ENCODE data around the gene KSR2.

DNA sequence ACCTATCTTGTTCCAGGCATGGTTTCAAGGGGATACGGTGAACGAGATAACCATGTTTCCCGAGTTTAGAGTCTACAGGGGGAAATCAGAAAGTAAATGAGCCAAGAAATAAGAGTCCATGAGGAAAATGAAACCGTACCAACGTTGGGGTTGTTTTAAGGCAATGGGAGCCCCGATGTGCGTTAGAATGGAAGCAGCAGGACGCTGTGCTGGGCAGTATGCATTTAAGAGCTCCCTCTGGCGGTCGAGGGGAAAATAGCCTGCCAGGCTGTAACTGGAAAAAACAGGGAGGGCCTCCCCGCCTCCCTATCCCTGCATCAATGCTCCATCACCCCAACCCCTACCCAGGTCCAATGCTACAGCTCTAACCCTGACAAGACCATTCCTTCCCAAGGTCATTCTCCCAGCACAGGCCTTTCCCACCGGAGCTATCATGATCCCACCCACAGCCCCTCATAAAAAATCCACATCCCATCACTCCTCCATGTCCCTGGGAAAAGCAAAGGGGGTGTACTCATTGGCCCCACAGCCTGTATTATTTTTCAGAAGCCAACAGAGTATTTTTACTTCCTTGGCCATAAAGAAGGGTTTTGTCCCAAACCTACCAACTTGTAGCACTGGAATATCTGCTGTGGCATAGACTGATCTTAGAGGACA, 381.0 kb downstream of the KSR2 start:
- TF ChIP-seq, protein P1, sequence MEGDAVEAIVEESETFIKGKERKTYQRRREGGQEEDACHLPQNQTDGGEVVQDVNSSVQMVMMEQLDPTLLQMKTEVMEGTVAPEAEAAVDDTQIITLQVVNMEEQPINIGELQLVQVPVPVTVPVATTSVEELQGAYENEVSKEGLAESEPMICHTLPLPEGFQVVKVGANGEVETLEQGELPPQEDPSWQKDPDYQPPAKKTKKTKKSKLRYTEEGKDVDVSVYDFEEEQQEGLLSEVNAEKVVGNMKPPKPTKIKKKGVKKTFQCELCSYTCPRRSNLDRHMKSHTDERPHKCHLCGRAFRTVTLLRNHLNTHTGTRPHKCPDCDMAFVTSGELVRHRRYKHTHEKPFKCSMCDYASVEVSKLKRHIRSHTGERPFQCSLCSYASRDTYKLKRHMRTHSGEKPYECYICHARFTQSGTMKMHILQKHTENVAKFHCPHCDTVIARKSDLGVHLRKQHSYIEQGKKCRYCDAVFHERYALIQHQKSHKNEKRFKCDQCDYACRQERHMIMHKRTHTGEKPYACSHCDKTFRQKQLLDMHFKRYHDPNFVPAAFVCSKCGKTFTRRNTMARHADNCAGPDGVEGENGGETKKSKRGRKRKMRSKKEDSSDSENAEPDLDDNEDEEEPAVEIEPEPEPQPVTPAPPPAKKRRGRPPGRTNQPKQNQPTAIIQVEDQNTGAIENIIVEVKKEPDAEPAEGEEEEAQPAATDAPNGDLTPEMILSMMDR (IDR thresholded peaks at IDR 0.05; ENCODE audit: low read length) = peak; percentile 82
- TF ChIP-seq EZH2 (IDR thresholded peaks at IDR 0.05; ENCODE audit: borderline replicate concordance, low read length) = no peak
